ENCODE results near the gene POFUT2. TPM values are rescaled to one million over a fixed set of nuclear protein-coding genes. Genes with fewer than 3 reads are reported as not detected.

POFUT2 gene
- total RNA-seq, 1 donor from 2014 or later = 9.0 TPM

- peaks cover 2% of the 10 kb centered on the region for H3K27me3 ChIP-seq (ENCODE audit: control insufficient read depth, insufficient read depth, low read length)
- TF ChIP-seq, protein P1, sequence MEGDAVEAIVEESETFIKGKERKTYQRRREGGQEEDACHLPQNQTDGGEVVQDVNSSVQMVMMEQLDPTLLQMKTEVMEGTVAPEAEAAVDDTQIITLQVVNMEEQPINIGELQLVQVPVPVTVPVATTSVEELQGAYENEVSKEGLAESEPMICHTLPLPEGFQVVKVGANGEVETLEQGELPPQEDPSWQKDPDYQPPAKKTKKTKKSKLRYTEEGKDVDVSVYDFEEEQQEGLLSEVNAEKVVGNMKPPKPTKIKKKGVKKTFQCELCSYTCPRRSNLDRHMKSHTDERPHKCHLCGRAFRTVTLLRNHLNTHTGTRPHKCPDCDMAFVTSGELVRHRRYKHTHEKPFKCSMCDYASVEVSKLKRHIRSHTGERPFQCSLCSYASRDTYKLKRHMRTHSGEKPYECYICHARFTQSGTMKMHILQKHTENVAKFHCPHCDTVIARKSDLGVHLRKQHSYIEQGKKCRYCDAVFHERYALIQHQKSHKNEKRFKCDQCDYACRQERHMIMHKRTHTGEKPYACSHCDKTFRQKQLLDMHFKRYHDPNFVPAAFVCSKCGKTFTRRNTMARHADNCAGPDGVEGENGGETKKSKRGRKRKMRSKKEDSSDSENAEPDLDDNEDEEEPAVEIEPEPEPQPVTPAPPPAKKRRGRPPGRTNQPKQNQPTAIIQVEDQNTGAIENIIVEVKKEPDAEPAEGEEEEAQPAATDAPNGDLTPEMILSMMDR (IDR thresholded peaks at IDR 0.05; ENCODE audit: insufficient read depth, low read length, severe bottlenecking) = no peak
- H3K4me3 ChIP-seq (ENCODE audit: low read depth, low read length) = no peak overlapping the region
- no peak for FAIRE-seq
- H3K36me3 ChIP-seq (ENCODE audit: control insufficient read depth, insufficient read depth, low read length) = no peaks in the 10 kb centered on the region
- DNase-seq (ENCODE audit: low read depth) = no peak
These were observed 26.0 kb upstream of the POFUT2 start for GRCh38 chr21:45313682-45314081.

DNA sequence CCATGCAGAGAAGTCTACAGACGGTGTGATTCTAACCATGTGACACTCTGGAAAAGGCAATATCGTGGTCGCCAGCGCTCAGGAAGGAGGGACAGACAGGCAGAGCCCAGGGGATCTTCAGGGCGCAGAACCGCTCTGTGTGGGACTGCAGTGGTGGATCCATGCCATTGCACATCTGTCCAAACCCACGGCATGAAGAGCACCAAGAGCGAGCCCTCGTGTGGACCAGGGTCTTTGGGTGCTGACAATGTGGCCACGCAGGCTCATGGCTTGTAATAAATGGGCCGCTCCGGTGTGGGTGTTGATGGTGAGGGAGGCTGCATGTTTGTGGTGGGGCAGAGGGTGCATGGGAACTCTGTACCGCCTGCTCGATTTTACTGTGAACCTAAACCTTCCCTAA lies 25.3 kb upstream of the POFUT2 start:
- TF ChIP-seq, protein P1 (IDR thresholded peaks at IDR 0.05; ENCODE audit: insufficient read depth, low read length, severe bottlenecking) = no peak
- peak; percentile 13 for FAIRE-seq

DNA sequence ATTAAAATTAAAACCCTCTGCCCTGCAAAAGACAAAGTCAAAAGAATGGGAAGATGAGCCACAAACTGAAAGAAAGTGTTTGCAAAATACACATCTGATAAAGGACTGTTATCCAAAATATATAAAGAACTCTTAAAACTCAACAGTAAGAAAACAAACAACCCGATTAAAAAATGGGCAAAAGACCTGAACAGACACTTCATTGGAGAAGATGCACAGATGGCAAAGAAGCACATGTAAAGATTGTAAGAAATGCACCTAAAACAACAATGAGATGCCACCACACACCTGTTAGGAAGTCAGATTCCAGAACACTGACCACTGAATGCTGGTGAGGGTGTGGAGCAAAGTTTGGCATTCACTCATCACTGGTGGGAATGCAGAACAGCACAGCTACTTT lies 24.6 kb upstream of the POFUT2 start:
- DNase-seq (ENCODE audit: low read depth) (no peak), FAIRE-seq (no peak)
- no peak overlapping the region for H3K4me3 ChIP-seq (ENCODE audit: low read depth, low read length)
- TF ChIP-seq, protein P1 (IDR thresholded peaks at IDR 0.05; ENCODE audit: insufficient read depth, low read length, severe bottlenecking) = no peak
- H3K27me3 ChIP-seq (ENCODE audit: control insufficient read depth, insufficient read depth, low read length) = peaks cover 2% of the 10 kb centered on the region
- no peaks in the 10 kb centered on the region for H3K36me3 ChIP-seq (ENCODE audit: control insufficient read depth, insufficient read depth, low read length)

More for the DNA sequence above, 25.3 kb upstream of the POFUT2 start:
- H3K36me3 ChIP-seq (ENCODE audit: control insufficient read depth, insufficient read depth, low read length) = no peaks in the 10 kb centered on the region
- DNase-seq (ENCODE audit: low read depth) = no peak
- peaks cover 2% of the 10 kb centered on the region for H3K27me3 ChIP-seq (ENCODE audit: control insufficient read depth, insufficient read depth, low read length)
- no peak overlapping the region for H3K4me3 ChIP-seq (ENCODE audit: low read depth, low read length)

DNA sequence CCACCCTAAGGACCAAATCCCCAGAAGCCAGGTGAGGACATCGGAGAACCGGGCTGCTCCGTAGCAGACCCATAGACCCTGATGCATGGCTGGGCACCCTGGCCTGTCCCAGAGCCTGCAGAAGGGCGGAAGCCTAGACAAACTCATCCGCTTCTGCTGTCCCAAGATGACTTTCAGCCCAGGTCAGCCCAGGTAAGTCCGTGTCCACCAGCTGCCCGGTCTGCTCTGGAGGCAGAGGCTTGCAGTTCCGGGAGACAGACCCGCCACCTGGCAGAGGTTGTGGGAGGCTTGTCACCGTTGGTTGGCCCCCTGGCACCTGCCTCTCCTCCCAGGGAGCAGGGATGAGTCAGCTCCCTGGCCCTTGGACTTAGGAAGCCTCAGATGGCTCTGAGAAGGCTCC lies 22.8 kb upstream of the POFUT2 start:
- no peak overlapping the region for H3K4me3 ChIP-seq (ENCODE audit: low read depth, low read length)
- TF ChIP-seq, protein P1 (IDR thresholded peaks at IDR 0.05; ENCODE audit: insufficient read depth, low read length, severe bottlenecking) = no peak
- DNase-seq (ENCODE audit: low read depth) (no peak), FAIRE-seq (no peak)
- no peaks in the 10 kb centered on the region for H3K27me3 ChIP-seq (ENCODE audit: control insufficient read depth, insufficient read depth, low read length)
- no peaks in the 10 kb centered on the region for H3K36me3 ChIP-seq (ENCODE audit: control insufficient read depth, insufficient read depth, low read length)

DNA sequence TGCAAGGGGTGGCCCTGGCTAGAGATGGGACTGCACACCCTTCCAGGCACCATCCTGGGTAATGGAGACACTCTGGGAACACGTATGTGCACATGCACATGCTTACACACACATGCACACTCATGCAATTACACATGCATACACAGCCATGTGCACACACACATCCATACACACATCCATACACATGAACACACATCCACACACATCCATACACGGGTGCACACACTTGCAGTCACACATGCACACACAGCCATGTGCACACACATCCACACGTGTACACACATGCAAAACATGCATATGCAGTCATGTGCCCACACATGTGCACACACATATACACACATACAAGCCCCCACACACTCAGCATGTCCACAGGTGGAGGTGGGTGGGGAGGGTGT lies 22.3 kb upstream of the POFUT2 start:
- H3K27me3 ChIP-seq (ENCODE audit: control insufficient read depth, insufficient read depth, low read length) = no peaks in the 10 kb centered on the region
- H3K36me3 ChIP-seq (ENCODE audit: control insufficient read depth, insufficient read depth, low read length) = no peaks in the 10 kb centered on the region
- peak; percentile 70 for FAIRE-seq
- no peak for DNase-seq (ENCODE audit: low read depth)
- TF ChIP-seq, protein P1 (IDR thresholded peaks at IDR 0.05; ENCODE audit: insufficient read depth, low read length, severe bottlenecking) = no peak
- H3K4me3 ChIP-seq (ENCODE audit: low read depth, low read length) = no peak overlapping the region

All from bronchial epithelial cell (primary cell).